ENCODE results near the gene CDC42. TPM values are rescaled to one million over a fixed set of nuclear protein-coding genes. Genes with fewer than 3 reads are reported as not detected.
A peak's percentile ranks its signal among the peaks of the same experiment; 100 is the strongest.

CDC42 gene
- total and polyA plus RNA-seq, 2 of the 13 experiments (the other 11 are each of a cell fraction or from before 2014, with no cell fraction given) = 138 to 237 TPM

GRCh38 chr1:22052115-22053016 lies at the start of gene CDC42 (continued):
- peak; percentile 89 for TF ChIP-seq CSRNP1 (CRISPR knock-in tag; IDR thresholded peaks at IDR 0.05)
- TF ChIP-seq HMGXB3 (CRISPR knock-in tag; IDR thresholded peaks at IDR 0.05; ENCODE audit: borderline replicate concordance) = no peak; the same call in 1 of the 2 replicates
- TF ChIP-seq STAT5B (CRISPR knock-in tag; IDR thresholded peaks at IDR 0.05) = no peak
- TF ChIP-seq MYPOP (CRISPR knock-in tag; IDR thresholded peaks at IDR 0.05) = peak; percentile 48; the same call in 1 of the 2 replicates
- peak; percentile 79 for TF ChIP-seq IKZF4 (CRISPR knock-in tag; IDR thresholded peaks at IDR 0.05; ENCODE audit: borderline replicate concordance, low read depth, not compliant biosample characterization)
- TF ChIP-seq ZNF503 (CRISPR knock-in tag; IDR thresholded peaks at IDR 0.05) = no peak
- peak; percentile 75; the same call in 1 of the 2 replicates for TF ChIP-seq ZNF235 (CRISPR knock-in tag; IDR thresholded peaks at IDR 0.05; ENCODE audit: borderline replicate concordance)
- no peak for TF ChIP-seq ZFP36L2 (CRISPR knock-in tag; IDR thresholded peaks at IDR 0.05)
- no peak for TF ChIP-seq PRDM4 (CRISPR knock-in tag; IDR thresholded peaks at IDR 0.05; ENCODE audit: borderline replicate concordance)
- peak; percentile 62 for TF ChIP-seq PHF5A (CRISPR knock-in tag; IDR thresholded peaks at IDR 0.05; ENCODE audit: low read depth, unreplicated experiment)
- TF ChIP-seq HIC2 (CRISPR knock-in tag; IDR thresholded peaks at IDR 0.05; ENCODE audit: low read depth) = peak; percentile 80
- no peak for TF ChIP-seq ZNF343 (CRISPR knock-in tag; IDR thresholded peaks at IDR 0.05)
- TF ChIP-seq PLRG1 (conservative IDR thresholded peaks at IDR 0.05) = no peak

Measured in HepG2 (cell line).